Activated T-helper 17 cell treated with anti-CD3 and anti-CD28 coated beads, Interleukin-2, amount 50 U/mL, for 72 hours (primary cell): ENCODE measurements around the gene BICDL2. TPM values are rescaled to one million over a fixed set of nuclear protein-coding genes. Genes with fewer than 3 reads are reported as not detected.

Source experiments
- ATAC-seq: fragments of 150-1000 bp; cut with Tn5 transposase; replicated peaks from 2 replicates; pipeline ENCODE4 v1.10.0; 2021; ENCODE audit warnings: mild to moderate bottlenecking, moderate library complexity
- H3K27ac Mint-ChIP-seq: one replicate; pipeline ENCODE4 v1.8.0; 2022; ENCODE audit warnings: mixed read lengths
- H3K27me3 Mint-ChIP-seq: one replicate; pipeline ENCODE4 v1.8.0; 2022; ENCODE audit warnings: mixed read lengths
- H3K36me3 Mint-ChIP-seq: one replicate; pipeline ENCODE4 v1.8.0; 2022; ENCODE audit warnings: low read depth, mild to moderate bottlenecking, mixed read lengths
- H3K4me1 Mint-ChIP-seq: one replicate; pipeline ENCODE4 v1.8.0; 2022; ENCODE audit warnings: mixed read lengths
- H3K4me3 Mint-ChIP-seq: one replicate; pipeline ENCODE4 v1.8.0; 2022; ENCODE audit warnings: mild to moderate bottlenecking, mixed read lengths
- H3K9me3 Mint-ChIP-seq: one replicate; pipeline ENCODE4 v1.8.0; 2022; ENCODE audit warnings: mixed read lengths
- total RNA-seq, 2 donors: library from RNA; stranded (reverse); gene quantifications; one replicate each; pipeline ENCODE4 v1.2.3, GENCODE V29; 2022

BICDL2 gene
- total RNA-seq, 2 donors from 2014 or later = 1.1 to 12.1 TPM

DNA sequence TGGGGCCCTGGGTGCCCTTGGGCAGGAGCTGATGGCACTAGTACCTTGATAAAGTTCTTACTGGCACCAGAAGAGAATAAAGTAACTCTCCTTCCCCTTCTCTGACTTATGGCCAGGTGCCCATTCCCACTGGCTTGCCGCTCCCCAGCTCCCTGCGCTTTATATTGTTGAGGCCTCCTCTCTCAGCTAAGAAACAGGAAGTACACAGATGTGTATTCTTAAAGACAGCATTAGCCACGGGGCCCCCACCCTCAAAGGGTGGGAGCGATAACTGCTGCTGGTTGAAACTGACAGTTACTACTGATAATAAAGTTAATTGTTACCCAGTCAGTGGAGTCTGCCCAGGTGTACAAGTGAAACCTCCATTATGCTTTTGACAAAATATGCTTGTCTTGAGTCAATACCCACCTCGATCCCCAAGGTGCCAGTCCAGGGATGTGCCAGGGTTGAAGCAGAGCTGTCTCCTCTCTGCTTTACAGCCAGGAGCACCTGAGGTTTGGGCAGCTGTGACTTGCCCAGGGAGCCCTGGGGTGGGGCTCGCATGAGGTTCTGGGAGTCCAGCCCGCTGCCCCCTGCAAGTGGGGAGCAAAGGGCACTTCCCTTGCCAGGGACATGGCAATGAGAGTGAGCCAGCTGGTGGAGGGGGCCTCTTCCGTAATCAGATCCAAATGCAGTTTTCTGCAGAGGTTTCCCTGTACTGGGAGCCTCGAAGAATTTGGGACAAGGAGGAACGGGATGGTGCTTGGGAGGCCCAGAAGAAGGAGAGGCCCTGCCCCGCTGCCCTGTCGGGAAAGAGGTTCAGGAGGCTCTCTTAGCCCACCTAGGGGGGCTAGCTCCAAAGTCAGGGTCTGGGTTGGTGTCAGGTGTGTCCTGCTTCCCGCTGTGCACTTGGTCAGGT lies 29.4 kb downstream of the BICDL2 start:
- H3K36me3 Mint-ChIP-seq = no peaks in the 10 kb centered on the region
- peaks cover 3% of the 10 kb centered on the region for H3K27me3 Mint-ChIP-seq
- H3K9me3 Mint-ChIP-seq = no peaks in the 10 kb centered on the region
- peaks cover 10% of the 10 kb centered on the region for H3K4me1 Mint-ChIP-seq
- H3K4me3 Mint-ChIP-seq = peak overlapping the region; percentile 42
- no peak for ATAC-seq
- H3K27ac Mint-ChIP-seq = peak overlapping the region; percentile 69

DNA sequence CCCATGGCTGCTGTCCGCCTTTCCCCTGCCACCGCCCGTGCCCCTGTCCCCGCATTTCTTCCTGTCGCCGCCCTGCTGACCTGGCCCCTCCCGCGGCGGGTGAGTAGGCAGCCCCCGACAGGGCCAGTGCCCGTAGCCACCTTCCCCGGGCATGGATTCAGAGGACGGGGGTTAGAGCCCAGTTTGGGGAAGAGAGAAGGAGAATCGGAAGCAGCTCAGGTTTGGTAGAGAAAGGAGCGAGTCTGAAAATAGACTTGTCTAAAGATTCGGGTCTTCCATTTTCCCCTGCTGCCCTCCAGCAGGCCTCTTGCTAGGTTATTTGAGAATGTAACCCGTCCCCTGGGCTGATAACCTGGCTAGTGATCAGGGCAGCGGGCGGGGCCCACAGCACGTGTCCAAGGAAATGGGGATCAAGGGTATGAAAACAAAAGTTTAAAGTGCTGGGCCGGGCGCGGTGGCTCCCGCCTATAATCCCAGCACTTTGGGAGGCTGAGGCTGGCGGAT lies 31.9 kb downstream of the BICDL2 start:
- Mint-ChIP-seq H3K4me1 (peaks cover 10% of the 10 kb centered on the region), H3K36me3 (no peaks in the 10 kb centered on the region), H3K9me3 (no peaks in the 10 kb centered on the region), H3K4me3 (peak overlapping the region; percentile 52), H3K27ac (no peak overlapping the region), H3K27me3 (peaks cover 6% of the 10 kb centered on the region)
- no peak for ATAC-seq

DNA sequence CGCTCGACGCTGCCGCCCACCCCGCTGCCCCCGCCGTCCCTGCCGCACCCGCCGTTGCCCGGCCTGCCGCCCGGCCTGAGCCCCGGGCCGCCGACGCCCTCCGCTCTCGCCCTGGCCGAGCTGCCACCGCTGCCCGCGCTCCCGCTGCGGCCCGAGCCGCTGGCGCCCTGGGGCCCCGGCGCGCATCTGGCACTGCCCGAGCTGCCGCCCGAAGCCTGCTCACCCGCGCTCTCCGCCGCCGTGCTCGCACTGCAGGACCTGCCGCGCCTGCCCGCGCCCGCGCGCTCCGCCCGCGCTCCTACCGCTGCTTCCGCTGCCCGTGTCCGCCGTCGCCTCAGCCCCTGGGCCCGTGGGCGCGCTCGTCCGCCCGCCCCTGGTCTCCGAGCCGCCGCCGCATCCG lies 32.4 kb downstream of the BICDL2 start:
- peak overlapping the region; percentile 39 for H3K4me3 Mint-ChIP-seq
- H3K27me3 Mint-ChIP-seq = peaks cover 6% of the 10 kb centered on the region
- H3K9me3 Mint-ChIP-seq = no peaks in the 10 kb centered on the region
- peaks cover 10% of the 10 kb centered on the region for H3K4me1 Mint-ChIP-seq
- H3K27ac Mint-ChIP-seq = no peak overlapping the region
- no peaks in the 10 kb centered on the region for H3K36me3 Mint-ChIP-seq
- peak; percentile 11 for ATAC-seq

DNA sequence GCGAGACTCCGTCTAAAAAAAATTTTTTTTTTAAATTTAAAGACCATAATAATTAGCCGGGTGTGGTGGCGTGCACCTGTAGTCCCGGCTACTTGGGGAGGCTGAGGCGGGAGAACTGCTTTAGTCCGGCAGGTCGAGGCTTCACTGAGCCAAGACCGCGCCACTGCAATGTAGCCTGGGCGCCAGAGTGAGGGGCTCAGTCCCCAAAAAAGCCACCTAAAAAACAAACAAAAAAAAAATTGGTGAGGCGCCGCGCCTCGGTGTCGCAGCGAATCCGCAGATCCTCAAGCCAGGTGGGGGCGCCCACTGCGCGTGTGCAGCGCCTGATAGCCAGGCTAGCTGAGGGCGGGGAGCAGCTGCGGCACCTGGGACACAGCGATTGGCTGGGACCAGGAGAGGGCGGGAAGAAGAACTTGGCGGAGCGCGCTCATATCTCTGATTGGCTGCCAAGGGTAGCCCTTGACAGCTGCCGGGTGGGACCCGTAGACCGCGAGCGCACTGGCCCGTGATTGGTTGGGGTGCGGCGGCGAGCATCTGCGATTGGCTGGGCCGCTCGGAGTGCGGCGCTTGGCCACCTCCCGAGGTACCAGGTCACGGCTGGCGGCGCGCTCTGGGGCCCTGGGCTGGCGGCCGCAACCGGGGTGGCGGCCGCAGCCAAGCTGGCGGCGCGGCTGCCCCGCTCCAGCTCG lies 33.0 kb downstream of the BICDL2 start:
- peaks cover 10% of the 10 kb centered on the region for H3K4me1 Mint-ChIP-seq
- no peaks in the 10 kb centered on the region for H3K9me3 Mint-ChIP-seq
- peak overlapping the region; percentile 39 for H3K4me3 Mint-ChIP-seq
- no peaks in the 10 kb centered on the region for H3K36me3 Mint-ChIP-seq
- H3K27ac Mint-ChIP-seq = no peak overlapping the region
- peak; percentile 100 for ATAC-seq
- peaks cover 6% of the 10 kb centered on the region for H3K27me3 Mint-ChIP-seq

DNA sequence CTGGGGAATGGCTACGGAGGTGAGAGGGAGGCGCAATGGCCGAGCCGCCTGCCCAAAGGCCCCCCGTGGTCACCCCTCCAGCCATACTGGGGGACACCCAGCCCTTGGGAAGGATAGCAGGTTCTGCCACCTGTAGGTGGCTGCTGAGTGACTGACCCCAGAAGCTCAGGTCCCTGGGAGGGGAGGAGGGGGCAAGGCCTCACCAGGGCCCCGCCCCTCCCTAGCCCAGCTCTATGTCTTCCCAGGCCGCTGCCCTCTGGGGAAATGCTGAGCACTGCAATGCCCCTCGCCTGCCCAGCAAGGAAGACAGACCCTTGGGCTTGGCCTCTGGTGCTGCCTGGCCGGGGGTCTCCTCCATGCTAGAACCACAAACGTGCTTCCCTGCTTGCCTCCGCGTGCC lies 35.4 kb downstream of the BICDL2 start:
- H3K4me1 Mint-ChIP-seq = no peaks in the 10 kb centered on the region
- H3K9me3 Mint-ChIP-seq = no peaks in the 10 kb centered on the region
- no peaks in the 10 kb centered on the region for H3K36me3 Mint-ChIP-seq
- peaks cover 3% of the 10 kb centered on the region for H3K27me3 Mint-ChIP-seq
- H3K4me3 Mint-ChIP-seq = no peak overlapping the region
- no peak overlapping the region for H3K27ac Mint-ChIP-seq
- no peak for ATAC-seq

DNA sequence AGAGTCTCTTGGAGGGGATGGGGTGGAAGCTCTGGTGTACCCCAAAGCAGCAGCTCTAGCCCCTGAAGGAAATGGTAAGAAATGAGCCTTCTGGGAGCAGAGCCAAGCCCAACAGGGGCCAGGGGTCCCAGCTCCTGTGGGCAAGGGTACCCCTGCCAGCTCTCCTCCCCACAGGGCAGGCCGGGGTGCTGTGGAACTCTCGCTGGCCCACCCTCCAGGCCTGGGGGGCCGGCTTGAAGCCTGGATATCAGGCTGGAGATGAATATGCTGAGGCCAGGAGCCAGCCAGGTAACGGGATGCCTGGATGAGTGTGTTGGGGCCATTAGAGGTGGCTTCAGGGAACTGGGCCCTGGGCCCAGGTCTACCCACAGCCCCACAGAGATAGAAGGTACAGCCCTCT lies 36.2 kb downstream of the BICDL2 start:
- no peaks in the 10 kb centered on the region for H3K9me3 Mint-ChIP-seq
- no peak overlapping the region for H3K4me3 Mint-ChIP-seq
- no peak overlapping the region for H3K27ac Mint-ChIP-seq
- no peak for ATAC-seq
- H3K27me3 Mint-ChIP-seq = peaks cover 3% of the 10 kb centered on the region
- no peaks in the 10 kb centered on the region for H3K4me1 Mint-ChIP-seq
- H3K36me3 Mint-ChIP-seq = no peaks in the 10 kb centered on the region

DNA sequence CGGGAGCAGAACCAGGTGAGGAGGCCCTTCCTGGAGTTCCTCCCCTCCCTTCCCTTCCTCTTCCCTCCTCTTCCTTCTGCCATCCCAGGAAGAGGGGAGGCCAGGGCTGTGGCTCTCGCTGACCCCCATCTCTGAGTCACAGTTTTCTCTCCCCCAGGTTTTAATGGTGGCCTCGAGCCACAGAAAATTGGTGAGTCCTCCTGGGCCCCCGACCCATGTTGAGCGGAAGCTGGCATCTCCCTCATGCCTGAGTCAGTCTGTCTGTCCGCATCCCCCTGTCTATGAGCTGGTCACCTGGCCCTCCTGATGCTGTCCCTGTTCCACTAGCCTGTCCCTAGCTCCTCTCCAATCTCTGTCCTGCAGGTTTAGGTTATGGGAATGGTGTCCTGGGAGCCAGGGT lies 36.8 kb downstream of the BICDL2 start:
- H3K4me1 Mint-ChIP-seq = no peaks in the 10 kb centered on the region
- H3K9me3 Mint-ChIP-seq = no peaks in the 10 kb centered on the region
- H3K27me3 Mint-ChIP-seq = peaks cover 3% of the 10 kb centered on the region
- H3K36me3 Mint-ChIP-seq = no peaks in the 10 kb centered on the region
- H3K27ac Mint-ChIP-seq = no peak overlapping the region
- no peak for ATAC-seq
- H3K4me3 Mint-ChIP-seq = no peak overlapping the region

DNA sequence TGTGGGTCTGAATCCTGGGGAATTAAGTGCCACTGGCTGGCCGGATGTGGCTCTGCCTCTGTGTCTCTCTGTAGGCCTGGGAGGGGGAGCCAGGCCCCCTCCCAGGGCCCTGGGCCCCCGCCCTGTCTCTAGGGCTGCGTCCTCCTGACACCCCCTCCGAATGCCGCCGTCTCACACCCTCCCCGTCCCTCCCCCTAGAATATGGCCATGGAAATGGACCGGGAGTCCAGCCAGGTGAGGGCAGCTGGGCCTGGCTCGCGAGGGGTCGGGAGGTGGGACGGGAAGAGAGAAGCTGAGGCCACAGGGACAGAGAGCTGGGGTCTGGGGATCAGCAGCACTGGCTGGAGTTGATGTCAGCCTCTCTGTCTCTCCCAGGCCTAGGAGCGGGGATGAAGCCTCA lies 40.4 kb downstream of the BICDL2 start:
- ATAC-seq = no peak
- Mint-ChIP-seq H3K9me3 (no peaks in the 10 kb centered on the region), H3K27ac (no peak overlapping the region), H3K4me3 (no peak overlapping the region), H3K4me1 (no peaks in the 10 kb centered on the region), H3K27me3 (peaks cover 3% of the 10 kb centered on the region), H3K36me3 (no peaks in the 10 kb centered on the region)

DNA sequence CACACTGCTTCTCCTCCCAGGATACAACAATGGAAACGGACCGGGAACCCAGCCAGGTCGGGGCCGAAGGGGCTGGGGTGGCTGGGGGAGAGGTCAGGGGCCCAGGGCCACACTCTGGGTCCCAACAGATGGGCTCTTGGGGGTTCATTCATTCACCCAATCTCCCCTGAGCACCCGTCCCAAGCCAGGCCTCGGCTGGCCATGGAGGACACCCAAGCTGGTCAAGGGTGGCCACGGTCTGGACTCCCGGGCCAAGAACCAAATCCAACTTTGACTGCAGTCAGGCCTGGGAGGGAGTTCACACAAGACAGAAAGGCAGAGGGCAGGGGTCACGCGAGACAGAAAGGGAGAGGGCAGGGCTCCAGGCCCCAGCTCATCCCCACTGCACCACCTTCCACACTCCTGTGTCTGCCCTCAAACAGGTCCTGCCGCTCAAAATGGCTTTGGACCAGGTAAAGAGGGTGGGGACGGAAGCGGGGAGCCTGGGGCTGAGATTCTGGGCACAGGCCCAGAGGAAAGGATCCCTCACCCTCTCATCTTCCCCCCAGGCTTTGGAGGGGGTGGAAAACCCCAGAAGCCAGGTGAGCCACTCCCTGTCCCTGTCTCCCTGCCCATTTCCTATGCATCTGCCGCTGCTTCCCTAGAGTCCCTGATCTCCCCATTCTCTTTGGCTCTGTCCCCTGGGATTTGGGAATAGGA lies 44.2 kb downstream of the BICDL2 start:
- Mint-ChIP-seq H3K27me3 (peaks cover 3% of the 10 kb centered on the region), H3K4me1 (no peaks in the 10 kb centered on the region), H3K9me3 (no peaks in the 10 kb centered on the region)

DNA sequence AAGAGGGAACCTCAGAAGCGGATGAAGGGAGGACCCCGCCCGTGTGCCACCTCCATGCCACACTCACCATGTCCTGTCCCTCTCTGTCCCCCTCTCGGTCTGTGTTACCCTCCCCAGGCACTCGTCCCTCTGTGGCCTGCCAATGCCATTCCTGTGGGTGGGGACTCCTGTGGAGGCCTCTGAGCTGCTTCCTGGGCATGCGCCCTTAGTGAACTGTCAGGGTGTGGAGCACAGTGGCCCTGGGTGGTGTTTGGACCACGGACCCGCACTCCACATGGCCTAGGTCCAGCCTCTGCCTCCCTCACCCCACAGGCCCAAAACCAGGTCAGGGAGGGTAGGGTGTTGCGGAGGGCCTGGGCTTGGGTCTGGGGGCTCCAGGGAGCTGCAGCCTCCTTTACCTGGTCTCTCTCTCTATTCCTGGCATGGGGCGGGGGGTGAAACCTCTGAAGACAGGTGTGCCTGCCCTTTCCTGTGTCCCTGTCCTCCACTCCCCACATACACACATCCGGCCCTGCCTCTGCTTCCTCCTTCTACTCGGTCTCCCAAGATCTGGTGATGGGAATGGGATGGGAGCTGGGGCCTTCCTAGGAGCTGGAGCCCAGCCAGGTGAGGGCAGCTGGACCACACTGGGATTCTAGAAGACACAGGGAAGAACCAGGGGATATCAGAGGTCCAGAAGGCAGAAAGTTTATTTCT lies 45.0 kb downstream of the BICDL2 start:
- Mint-ChIP-seq H3K36me3 (no peaks in the 10 kb centered on the region), H3K9me3 (no peaks in the 10 kb centered on the region), H3K27ac (no peak overlapping the region), H3K4me3 (no peak overlapping the region), H3K4me1 (no peaks in the 10 kb centered on the region), H3K27me3 (peaks cover 3% of the 10 kb centered on the region)
- no peak for ATAC-seq

More for the DNA sequence above, 44.2 kb downstream of the BICDL2 start:
- no peak for ATAC-seq
- H3K4me3 Mint-ChIP-seq = no peak overlapping the region
- H3K27ac Mint-ChIP-seq = no peak overlapping the region
- no peaks in the 10 kb centered on the region for H3K36me3 Mint-ChIP-seq

DNA sequence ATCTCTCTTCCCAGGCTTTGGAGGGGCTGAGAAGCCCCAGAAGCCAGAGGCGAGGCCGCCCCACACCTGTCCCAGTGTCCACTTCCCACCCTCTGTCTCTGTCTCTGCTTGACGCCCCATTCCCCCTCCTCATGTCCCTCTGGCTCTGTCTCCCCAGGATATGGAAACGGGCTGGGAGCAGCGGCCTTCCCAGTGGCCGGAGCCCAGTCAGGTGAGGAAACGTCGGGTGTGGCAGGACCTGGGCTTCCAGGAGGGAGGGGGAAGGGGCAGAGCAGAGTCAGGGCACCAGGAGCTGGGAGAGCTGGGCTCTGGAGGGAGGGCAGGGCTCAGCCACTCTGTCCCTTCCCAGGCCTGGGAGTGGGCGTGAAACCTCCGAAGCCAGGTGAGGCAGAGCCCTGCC lies 45.9 kb downstream of the BICDL2 start:
- no peak overlapping the region for H3K4me3 Mint-ChIP-seq
- no peaks in the 10 kb centered on the region for H3K9me3 Mint-ChIP-seq
- H3K36me3 Mint-ChIP-seq = no peaks in the 10 kb centered on the region
- no peaks in the 10 kb centered on the region for H3K4me1 Mint-ChIP-seq
- peaks cover 3% of the 10 kb centered on the region for H3K27me3 Mint-ChIP-seq
- no peak for ATAC-seq
- no peak overlapping the region for H3K27ac Mint-ChIP-seq

DNA sequence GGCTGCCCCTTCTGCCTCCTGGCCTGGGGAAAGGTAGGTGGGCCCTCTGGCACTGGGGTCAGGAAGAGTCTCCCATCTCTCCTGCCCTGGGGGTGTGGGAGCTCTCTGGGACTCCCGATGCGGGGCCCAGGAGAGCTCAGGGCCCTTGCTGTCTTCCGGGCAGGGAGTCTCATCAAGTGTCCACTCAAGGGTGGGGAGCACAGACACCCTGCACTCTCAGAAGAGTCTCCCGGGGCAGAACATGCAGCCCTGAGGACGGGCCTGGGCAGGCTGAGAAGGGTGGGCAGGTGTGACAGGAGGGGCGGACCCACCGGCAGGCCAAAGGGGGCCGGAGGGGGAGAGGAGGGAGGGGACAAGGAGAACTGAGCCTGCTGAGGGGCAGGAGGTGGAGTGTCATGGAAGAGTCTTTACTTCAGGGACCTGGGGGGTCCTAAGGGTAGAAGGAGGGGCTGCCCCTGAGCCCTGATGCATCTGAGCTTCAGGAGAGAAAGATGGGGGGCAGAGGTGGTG lies 48.1 kb downstream of the BICDL2 start:
- no peak for ATAC-seq
- H3K36me3 Mint-ChIP-seq = no peaks in the 10 kb centered on the region
- H3K27ac Mint-ChIP-seq = no peak overlapping the region
- H3K27me3 Mint-ChIP-seq = peaks cover 3% of the 10 kb centered on the region
- no peaks in the 10 kb centered on the region for H3K4me1 Mint-ChIP-seq
- H3K4me3 Mint-ChIP-seq = no peak overlapping the region
- H3K9me3 Mint-ChIP-seq = no peaks in the 10 kb centered on the region

DNA sequence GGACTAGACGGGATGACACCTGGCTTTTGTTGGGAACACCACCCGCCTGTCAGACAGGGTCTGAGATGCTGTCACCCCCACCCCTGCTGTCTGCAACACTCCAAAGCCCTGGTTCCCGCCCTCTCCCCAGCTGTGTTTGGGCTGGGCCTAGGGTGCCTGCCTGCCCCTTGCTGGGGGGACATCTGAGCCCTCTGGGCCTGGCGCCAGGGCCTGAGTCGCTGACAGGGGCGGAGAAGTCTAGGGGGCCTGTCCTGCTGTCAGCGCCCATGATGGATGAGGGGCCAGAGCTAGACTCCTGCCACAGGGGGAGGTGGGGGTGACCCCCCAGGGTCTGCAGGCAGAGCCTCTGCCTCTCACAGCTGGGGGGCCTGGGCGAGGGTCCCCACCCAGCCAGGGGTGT lies 48.9 kb downstream of the BICDL2 start:
- no peak for ATAC-seq
- Mint-ChIP-seq H3K4me3 (no peak overlapping the region), H3K4me1 (no peaks in the 10 kb centered on the region), H3K27ac (no peak overlapping the region), H3K9me3 (no peaks in the 10 kb centered on the region), H3K27me3 (peaks cover 3% of the 10 kb centered on the region), H3K36me3 (no peaks in the 10 kb centered on the region)

DNA sequence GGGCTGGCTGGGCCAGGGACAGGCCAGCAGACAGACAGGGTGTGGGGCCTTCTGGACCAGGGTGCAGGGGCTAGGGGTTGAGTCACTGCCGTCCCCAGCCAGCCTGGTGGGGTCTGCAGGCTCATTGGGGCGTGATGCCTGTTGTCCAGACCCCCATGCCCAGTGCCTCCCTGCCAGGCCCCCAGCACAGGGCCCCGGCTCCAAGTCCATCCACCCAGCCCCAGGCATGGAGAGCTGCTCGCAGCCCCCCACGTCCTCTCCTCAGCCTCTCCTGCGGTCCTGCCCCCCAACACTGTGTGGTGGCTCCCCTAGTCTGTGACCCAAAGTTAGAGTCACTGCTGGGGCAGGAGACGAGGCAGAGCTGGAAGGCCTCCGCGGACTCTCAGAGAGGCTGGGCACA lies 49.5 kb downstream of the BICDL2 start:
- no peak overlapping the region for H3K4me3 Mint-ChIP-seq
- no peaks in the 10 kb centered on the region for H3K9me3 Mint-ChIP-seq
- no peak overlapping the region for H3K27ac Mint-ChIP-seq
- H3K36me3 Mint-ChIP-seq = no peaks in the 10 kb centered on the region
- H3K27me3 Mint-ChIP-seq = peaks cover 3% of the 10 kb centered on the region
- no peaks in the 10 kb centered on the region for H3K4me1 Mint-ChIP-seq
- no peak for ATAC-seq
